HG02678 (cell line): ENCODE measurements around the gene LBX1.
"Not testable (repeated sequence)": the region's sequence is repeated elsewhere in the genome, so short reads cannot be mapped to it uniquely, and the experiment has no call there.

ENCODE experiments used
- ATAC-seq: cut with Tn5 transposase; IDR thresholded peaks from one replicate; pipeline ENCODE4 v1.9.1; 2021; ENCODE audit warnings: mild to moderate bottlenecking, moderate library complexity; ENCODE audit not compliant: unreplicated experiment

LBX1 gene

GRCh38 chr10:101214446-101215396, 14.5 kb downstream of the LBX1 start:
- no peak for ATAC-seq

GRCh38 chr10:101208543-101208942, 20.7 kb downstream of the LBX1 start:
- ATAC-seq, result no peak

- ATAC-seq, result no peak
Measured at GRCh38 chr10:101207026-101207425, 22.2 kb downstream of the LBX1 start.

- not testable (repeated sequence) for ATAC-seq
Measured at GRCh38 chr10:101202667-101203066, 26.6 kb downstream of the LBX1 start.

GRCh38 chr10:101198326-101198977, 30.8 kb downstream of the LBX1 start:
- ATAC-seq, result not testable (repeated sequence)

- no peak for ATAC-seq
Measured at GRCh38 chr10:101195921-101196320, 33.3 kb downstream of the LBX1 start.

GRCh38 chr10:101189461-101190401, 39.5 kb downstream of the LBX1 start:
- ATAC-seq, result no peak

- ATAC-seq, result no peak
Measured at GRCh38 chr10:101188942-101189341, 40.3 kb downstream of the LBX1 start.

- no peak for ATAC-seq
Measured at GRCh38 chr10:101183458-101184183, 45.6 kb downstream of the LBX1 start.

GRCh38 chr10:101182936-101183335, 46.3 kb downstream of the LBX1 start:
- no peak for ATAC-seq
